DMS53 (cell line): Measurements from ENCODE around the gene LRRC3C.

Source experiments
- DNase-seq: peaks from one replicate; lab custom pipeline; 2025; lab: John Stamatoyannopoulos, UW

Gene LRRC3C

DNA sequence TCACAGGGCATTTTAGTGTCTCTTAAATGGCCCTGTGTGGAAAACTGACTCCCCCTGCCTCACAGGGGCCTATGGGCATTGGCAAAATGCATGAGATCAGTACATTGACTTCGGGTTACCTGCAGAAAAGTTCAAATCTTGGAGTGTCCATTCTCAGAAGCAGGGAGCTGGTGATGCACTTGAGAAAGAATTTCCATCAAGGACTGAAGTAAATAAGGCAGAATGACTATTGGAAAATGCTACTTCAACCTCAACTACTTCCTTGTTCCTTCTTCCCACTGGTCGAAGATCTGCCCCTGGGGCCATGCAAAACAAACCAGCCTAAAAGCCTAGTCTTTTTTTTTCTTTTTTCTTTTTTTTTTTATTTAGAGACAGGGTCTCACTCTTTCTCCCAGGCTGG lies 21.5 kb downstream of the LRRC3C start:
- peak; percentile 23 for DNase-seq

DNA sequence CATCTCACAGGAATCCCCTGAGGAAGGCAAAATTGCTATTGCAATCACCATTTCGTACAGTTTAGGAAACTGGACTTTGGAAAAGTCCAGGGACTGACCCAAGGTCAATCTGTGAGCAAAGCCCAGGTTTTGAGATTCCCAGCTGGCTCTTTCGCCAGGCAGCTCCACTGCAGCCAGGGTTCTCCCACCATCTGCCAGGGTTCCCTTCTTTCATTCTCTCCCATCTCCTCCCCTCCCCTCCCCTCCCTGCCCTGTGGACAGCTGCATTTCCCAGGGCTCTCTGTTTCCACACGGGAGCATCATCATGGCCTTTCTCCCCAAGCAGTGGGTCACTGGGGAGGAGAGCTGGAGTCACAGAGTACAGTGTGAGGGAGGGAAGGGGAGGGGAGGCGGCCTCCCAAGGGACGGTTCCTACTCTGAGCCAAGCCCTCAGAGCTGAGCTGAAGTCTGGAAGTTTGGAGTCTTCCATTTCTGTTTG lies 23.4 kb downstream of the LRRC3C start:
- no peak for DNase-seq

DNA sequence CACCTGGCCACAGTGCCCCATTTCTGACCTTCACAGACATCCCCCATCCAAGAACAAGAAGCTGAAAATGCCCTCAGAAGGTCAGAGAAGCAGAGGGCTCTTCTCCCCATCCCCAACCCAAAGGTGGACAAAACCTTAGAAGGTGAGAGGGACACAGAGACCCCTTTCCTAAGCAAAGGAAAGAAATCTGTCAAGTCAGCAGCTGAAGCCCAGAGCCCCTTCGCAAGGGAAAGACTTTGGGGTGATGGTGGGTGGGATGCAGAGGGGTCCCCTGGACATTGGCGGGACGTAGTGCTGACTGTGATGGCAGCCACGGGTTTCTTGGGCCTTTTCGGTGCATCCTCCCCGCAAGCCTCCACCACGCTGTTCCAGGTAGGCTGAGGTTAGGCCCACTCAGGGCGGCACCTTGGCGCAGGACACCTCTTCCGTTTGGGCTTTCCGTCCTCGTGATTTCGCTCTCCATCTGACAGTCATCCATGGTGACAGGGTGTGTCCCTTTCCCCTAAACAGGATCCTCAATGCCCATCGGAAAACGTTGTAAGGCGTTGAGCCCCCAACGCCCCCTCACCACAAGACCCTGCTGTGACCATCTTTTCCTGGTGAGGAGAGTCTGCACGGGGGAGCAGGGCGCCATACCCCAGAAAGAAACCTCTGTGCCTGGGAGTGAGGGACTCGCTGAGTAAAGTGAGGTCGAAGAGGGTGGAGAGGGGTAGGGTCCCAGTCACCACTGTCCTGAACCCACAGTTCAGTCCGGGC lies 24.6 kb downstream of the LRRC3C start:
- peak; percentile 45 for DNase-seq

- DNase-seq: peak; percentile 98
Observed at GRCh38 chr17:39952680-39953470, 25.3 kb downstream of the LRRC3C start.

GRCh38 chr17:39953471-39953888 lies 25.9 kb downstream of the LRRC3C start:
- DNase-seq: no peak

DNA sequence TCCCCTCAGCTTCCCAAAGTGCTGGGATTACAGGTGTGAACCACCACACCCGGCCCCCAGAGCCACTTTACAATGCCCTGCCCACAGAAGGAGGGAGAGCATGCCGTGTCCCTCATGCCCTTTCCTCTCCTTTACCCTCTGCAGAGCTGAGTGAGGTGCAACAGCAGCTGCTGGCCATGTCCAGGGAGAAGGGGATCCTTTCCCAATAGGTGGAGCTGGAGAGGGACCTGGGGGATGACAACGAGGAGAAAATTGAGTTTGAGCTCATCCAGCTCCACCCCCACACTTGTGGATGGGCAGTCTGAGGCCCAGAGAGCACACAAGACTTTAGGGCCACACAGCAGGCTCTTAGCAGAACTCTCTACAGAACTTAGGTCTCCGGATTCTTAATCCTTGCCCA lies 27.3 kb downstream of the LRRC3C start:
- DNase-seq: no peak

DNA sequence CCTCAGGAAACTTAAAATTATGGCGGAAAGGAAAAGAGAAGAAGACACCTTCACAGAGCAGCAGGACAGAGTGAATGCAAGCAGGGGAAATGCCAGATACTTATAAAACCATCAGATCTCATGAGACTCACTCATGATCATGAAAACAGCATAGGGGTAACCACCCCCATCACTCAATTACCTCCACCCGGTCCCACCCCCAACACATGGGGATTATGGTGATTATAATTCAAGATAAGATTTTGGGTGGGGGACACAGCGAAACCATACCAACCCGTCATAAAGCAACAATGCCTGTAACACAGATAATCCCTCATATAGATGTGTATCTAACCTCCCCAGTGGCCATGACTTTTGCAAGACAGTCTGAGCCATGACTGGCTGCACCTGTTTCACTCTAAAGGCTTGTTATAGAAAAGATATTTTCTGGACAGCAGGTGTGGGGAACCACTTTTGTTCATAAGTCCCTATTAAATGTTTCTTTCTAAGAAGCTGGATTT lies 28.2 kb downstream of the LRRC3C start:
- no peak for DNase-seq

DNA sequence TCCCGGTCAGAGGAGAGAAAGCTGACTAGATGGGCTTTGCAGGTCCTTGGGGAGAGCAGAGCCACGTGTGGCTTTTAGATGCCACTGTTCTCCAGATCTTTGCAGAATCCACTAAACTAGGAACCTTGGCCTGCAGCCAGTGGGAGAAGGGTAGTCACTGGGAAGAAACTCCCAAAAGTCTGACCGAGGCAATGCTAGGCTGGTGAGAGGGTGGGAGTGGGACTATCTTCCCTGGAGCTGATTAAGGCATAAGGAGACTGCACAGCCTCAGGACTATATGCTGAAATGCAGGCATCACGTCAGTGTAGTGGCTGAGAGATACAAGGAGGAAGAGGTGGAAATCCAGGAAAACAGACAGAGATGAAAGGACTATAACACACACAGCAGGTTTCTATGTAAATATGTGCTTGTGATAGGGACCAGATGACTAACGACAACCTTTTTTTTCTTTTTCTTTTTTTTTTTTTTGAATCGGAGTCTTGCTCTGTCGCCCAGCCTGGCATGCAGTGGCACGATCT lies 33.1 kb downstream of the LRRC3C start:
- DNase-seq: peak; percentile 87

DNA sequence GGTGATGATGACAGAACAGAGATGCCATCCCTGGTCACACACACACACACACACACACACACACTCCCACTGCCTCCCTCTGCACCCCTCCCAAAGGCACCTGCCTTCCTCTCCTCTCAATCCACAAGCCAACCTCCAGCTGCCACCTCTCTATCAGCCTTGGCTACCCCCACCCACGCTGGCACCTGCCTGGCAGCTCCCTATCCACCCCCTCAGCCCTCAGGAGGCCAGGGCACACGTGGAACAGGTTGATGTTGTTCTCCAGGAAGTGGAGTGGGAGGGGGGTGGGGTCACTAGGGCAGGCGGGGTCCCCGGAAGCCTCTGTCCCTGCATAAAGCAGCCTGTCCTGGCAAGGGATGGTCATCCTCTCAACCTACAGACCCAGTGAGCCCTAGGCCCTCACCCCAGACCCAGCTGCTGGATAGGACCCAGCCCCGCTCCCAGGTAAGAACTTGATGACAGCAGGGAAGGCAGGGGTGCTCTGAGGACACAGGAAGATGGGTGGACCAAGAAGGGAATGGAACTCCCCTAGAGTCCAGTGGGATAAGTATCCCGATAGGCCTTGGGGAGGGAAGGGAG lies 35.2 kb downstream of the LRRC3C start, which contains the start of gene GSDMA:
Gene GSDMA (plus strand): TSS at position 363 of the 579 bp plus-strand sequence. CDS start 2,684 bp downstream, outside the sequence.
- peak; percentile 88 for DNase-seq

- DNase-seq: peak; percentile 93
Observed at GRCh38 chr17:39963829-39964228, 36.3 kb downstream of the LRRC3C start.

DNA sequence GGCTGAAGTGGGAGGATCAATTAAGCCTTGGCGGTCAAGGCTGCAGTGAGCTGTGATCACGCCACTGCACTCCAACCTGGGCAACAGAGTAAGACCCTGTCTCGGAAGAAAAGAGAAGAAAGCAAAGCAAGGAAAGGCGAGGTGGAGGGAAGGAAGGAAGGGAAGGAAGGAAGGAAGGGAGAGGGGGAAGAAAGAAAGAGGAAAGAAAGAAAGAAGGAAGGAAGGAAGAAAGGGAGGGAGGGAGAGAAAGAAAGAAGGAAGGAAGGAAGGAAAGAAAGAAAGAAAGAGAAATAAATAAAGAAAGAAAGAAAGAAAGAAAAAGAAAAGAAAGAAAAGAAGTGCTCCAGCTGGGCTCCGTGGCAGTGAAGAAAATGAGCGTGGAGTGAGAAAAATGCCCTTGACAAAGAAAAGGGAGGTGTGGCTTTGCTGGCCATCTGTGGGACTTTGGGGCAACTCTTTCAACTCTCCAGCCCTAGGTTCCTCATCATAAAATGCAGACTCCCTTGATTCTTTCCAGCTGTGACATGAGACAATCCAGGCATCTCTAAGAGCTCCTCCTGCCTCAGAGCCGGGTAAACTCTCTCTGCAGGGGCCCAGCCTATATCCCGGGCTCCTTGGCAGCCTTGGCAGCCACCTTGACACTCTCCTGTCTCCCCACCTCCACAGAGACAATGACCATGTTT lies 37.6 kb downstream of the LRRC3C start:
- DNase-seq: no peak

DNA sequence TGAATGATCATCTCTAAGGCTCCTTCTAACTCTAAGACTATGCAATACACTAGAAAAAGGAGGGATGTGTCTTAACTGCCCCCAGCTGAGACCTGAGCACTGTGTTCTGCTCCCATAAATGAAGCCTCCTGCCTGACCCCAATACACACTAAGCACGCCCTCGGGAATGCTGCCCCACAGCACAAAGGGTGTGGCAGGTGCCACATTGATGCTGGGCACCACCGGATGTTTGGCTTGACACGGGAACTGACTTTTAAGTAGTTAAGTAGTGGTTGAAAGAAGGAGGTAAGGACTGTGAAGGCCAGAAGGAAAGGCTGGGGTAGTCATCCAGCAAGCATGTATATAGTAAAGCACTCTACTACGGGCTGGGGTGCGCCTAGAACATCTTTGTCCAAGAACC lies 39.2 kb downstream of the LRRC3C start:
- DNase-seq: no peak

GRCh38 chr17:39968761-39969160 lies 41.2 kb downstream of the LRRC3C start:
- DNase-seq: no peak

- DNase-seq: no peak
Observed at GRCh38 chr17:39969375-39969774, 41.8 kb downstream of the LRRC3C start.

- no peak for DNase-seq
Observed at GRCh38 chr17:39970157-39970692, 42.7 kb downstream of the LRRC3C start.

GRCh38 chr17:39971076-39971603 lies 43.6 kb downstream of the LRRC3C start:
- no peak for DNase-seq

DNA sequence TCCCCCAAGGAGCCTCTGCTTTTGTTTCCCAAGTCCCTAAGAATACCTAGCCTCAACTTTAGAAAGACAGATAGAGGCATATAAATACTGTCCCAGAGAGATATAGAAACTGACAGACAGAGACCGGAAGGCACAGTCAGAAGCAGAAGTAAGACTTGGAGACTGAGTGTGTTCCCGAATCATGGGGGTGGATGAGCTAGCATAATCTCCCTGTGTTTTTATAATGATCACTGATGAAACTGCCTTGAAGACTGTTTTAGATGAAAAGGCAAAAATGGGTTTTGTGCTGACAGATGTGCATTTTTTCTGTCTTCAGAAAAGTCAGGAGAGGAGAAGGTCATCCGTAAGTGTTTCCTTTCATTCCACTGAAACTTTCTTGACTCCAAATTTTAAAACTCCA lies 44.7 kb downstream of the LRRC3C start:
- DNase-seq: no peak

DNA sequence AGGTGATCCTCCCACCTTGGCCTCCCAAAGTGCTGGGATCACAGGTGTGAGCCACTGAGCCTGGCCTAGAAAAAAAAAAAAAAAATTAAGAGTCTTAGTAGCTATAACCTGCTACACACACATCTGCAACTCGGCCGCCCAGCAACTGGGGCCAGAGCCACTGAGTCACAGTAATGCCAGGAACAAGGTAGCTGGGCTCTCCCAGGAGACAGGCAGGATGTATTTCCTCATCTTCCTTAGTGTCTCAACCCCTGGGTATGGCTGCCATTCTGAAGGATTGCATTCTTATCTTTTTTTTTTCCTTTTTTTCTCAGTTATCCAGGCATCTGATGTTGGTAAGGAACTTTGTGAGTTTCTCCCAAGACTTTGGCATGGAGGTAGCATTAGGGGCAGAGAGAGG lies 46.0 kb downstream of the LRRC3C start:
- DNase-seq: no peak

DNA sequence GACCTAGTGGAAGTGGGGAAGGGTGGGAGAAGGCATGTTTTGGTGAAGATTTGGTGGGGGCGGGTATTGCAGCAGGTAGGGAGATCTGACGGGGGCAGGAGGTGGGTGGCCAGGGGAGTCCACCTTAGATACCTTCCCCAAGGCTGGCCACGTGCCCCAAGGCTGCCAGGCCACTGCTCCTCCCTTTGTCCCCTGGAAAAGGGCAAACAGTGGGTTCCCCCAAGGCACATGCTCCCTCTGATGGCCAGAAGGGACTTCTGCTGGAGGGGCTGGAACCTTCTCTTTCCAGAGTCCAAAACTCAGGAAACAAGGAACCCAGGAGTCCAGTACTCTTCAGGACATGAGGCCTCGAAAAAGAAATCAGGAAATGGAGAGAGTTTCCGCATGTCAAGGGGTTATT lies 46.9 kb downstream of the LRRC3C start:
- no peak for DNase-seq

- DNase-seq: no peak
Observed at GRCh38 chr17:39975801-39976200, 48.3 kb downstream of the LRRC3C start.

GRCh38 chr17:39979016-39979670 lies 51.6 kb downstream of the LRRC3C start:
- no peak for DNase-seq
